ENCODE data around the gene PSPH. TPM values are rescaled to one million over a fixed set of nuclear protein-coding genes. Genes with fewer than 3 reads are reported as not detected.
"Not testable (repeated sequence)": the region's sequence is repeated elsewhere in the genome, so short reads cannot be mapped to it uniquely, and the experiment has no call there.

PSPH gene
- total RNA-seq, 1 experiment from 2014 or later = 66.8 TPM

DNA sequence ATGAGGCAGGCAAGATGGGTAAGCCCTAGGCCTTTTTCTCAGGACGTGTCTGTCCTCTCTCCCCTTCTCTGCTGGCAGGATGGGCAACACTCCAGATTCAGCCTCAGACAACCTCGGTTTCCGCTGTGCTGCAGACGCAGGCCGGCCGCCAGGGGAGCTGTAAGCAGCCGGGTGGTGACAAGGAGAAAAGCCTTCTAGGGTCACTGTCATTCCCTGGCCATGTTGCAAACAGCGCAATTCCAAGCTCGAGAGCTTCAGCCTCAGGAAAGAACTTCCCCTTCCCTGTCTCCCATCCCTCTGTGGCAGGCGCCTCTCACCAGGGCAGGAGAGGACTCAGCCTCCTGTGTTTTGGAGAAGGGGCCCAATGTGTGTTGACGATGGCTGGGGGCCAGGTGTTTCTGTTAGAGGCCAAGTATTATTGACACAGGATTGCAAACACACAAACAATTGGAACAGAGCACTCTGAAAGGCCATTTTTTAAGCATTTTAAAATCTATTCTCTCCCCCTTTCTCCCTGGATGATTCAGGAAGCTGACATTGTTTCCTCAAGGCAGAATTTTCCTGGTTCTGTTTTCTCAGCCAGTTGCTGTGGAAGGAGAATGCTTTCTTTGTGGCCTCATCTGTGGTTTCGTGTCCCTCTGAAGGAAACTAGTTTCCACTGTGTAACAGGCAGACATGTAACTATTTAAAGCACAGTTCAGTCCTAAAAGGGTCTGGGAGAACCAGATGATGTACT is 28.4 kb upstream of the PSPH start:
- peaks cover 10% of the 10 kb centered on the region for H3K36me3 ChIP-seq (replicated peaks; ENCODE audit: control insufficient read depth, insufficient read depth, low read length)
- peak; percentile 73 for DNase-seq
- H3K27me3 ChIP-seq (ENCODE audit: control insufficient read depth, insufficient read depth, low read length) = no peaks in the 10 kb centered on the region

DNA sequence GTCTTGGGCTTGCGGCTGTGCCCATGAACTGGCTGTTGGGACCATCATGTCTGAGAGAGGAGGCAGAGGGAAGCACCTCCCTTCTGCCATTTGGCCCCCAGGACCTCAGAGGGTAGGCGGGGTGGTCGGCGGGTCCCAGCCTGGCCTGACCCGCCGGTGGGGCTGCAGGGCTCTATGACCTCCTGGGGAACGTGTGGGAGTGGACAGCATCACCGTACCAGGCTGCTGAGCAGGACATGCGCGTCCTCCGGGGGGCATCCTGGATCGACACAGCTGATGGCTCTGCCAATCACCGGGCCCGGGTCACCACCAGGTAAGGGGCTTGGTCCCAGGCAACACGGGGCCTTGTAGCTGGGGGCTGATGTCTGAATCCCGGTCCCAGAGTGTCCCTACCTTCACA is 27.0 kb upstream of the PSPH start:
- peak; percentile 26 for DNase-seq
- Histone ChIP-seq H3K27me3 (ENCODE audit: control insufficient read depth, insufficient read depth, low read length) (no peaks in the 10 kb centered on the region), H3K4me3 (ENCODE audit: insufficient read depth, low read depth, low read length) (no peak overlapping the region), H3K36me3 (replicated peaks; ENCODE audit: control insufficient read depth, insufficient read depth, low read length) (peaks cover 10% of the 10 kb centered on the region)

More for the DNA sequence above, 28.4 kb upstream of the PSPH start:
- no peak overlapping the region for H3K4me3 ChIP-seq (ENCODE audit: insufficient read depth, low read depth, low read length)

DNA sequence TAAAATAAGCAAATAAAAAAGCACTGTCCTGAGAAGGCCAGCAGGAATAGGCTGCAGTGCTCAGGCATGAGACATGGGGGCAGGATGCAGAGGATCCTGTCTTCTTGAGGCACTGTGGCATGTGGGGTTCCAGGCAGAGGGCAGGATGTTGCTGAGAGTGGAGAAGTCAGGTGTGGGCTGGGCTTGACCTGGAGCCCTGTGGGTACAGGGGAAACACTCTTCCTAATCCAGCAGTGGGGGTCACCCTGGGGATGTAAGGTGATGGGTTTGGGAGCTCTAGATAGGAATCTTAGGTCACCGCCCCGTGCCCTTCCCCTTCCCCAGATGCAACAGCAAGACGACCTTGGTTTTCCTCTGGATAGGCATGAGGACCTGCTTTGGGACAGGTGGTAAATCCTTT is 26.4 kb upstream of the PSPH start:
- no peak for DNase-seq
- Histone ChIP-seq H3K27me3 (ENCODE audit: control insufficient read depth, insufficient read depth, low read length) (no peaks in the 10 kb centered on the region), H3K36me3 (replicated peaks; ENCODE audit: control insufficient read depth, insufficient read depth, low read length) (peaks cover 10% of the 10 kb centered on the region), H3K4me3 (ENCODE audit: insufficient read depth, low read depth, low read length) (no peak overlapping the region)

DNA sequence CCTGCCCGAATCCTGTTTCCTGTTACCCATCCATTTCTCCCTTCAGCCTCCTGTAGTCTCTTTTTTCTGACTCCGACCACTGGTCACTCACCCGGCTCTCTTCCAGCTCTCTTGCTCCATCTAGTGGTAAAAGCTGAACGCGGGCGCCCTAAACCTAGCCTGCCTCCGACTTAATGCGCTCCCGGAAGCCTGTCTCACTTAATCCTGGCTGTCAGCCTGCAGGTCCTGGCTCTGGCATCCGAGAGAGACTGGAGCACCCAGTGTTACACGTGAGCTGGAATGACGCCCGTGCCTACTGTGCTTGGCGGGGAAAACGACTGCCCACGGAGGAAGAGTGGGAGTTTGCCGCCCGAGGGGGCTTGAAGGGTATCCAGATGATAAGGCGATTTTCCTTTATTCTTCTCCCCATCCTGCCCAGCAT is 23.1 kb upstream of the PSPH start:
- DNase-seq = peak; percentile 91
- Histone ChIP-seq H3K36me3 (replicated peaks; ENCODE audit: control insufficient read depth, insufficient read depth, low read length) (peaks cover 14% of the 10 kb centered on the region), H3K27me3 (ENCODE audit: control insufficient read depth, insufficient read depth, low read length) (no peaks in the 10 kb centered on the region), H3K4me3 (ENCODE audit: insufficient read depth, low read depth, low read length) (no peak overlapping the region)

DNA sequence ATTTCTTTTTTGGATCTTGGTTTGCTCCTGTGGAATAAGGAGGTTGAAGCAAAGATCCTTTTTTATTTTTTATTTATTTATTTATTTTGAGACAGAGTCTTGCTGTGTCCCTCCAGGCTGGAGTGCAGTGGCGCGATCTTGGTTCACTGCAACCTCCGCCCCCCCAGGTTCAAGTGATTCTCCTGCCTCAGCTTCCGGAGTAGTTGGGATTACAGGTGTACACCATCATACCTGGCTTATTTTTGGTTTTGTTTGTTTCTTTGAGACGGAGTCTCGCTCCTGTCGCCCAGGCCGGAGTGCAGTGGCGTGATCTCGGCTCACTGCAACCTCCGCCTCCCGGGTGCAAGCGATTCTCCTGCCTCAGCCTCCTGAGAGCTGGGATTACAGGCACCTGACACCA is 15.1 kb upstream of the PSPH start:
- H3K36me3 ChIP-seq (replicated peaks; ENCODE audit: control insufficient read depth, insufficient read depth, low read length) = peaks cover 16% of the 10 kb centered on the region
- DNase-seq; H3K27me3 ChIP-seq (ENCODE audit: control insufficient read depth, insufficient read depth, low read length); H3K4me3 ChIP-seq (ENCODE audit: insufficient read depth, low read depth, low read length): not testable (repeated sequence)

DNA sequence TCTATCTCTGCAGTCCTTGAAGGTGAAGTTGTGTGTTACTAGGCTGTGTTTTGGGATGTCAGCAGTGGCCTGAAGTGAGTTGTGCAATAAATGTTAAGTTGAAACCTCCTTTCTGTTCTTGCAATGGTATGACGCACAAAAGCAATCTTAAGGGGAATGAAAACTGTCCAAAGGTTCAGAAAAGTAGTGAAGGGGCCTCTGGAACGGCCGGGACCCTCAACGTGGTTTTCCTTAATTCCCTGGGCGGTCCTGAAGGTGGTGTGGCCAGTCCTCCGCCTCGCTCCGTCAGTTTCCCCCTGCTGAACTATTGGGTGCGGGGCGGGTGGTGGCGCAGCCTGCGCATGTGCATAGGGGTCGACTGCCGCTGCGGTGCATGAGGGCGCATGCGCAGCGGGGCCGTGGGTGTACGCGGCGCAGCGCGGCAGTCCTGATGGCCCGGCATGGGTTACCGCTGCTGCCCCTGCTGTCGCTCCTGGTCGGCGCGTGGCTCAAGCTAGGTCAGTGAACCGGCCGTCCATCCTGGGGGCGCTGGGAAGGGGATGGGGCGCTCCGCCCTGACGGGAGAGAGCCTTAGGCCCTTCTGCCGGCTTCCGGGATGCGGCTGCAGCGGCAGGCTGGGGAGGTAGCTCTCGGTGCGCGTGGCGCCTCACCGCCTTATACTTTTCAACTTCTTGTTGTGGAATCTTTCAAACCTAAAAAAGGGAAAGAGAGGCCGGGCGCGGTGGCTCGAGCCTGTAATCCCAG is 12.8 kb upstream of the PSPH start, which contains the start of gene SUMF2:
TSS of gene SUMF2 (plus strand) at position 405 of the 744 bp plus-strand sequence. CDS start at position 431, 26 bp downstream.
- peak; percentile 98 for DNase-seq
- H3K36me3 ChIP-seq (replicated peaks; ENCODE audit: control insufficient read depth, insufficient read depth, low read length) = peaks cover 17% of the 10 kb centered on the region
- peak within 1 kb of the TSS; percentile 94 for H3K4me3 ChIP-seq (ENCODE audit: insufficient read depth, low read depth, low read length)
- no peaks in the 10 kb centered on the region for H3K27me3 ChIP-seq (ENCODE audit: control insufficient read depth, insufficient read depth, low read length)

DNA sequence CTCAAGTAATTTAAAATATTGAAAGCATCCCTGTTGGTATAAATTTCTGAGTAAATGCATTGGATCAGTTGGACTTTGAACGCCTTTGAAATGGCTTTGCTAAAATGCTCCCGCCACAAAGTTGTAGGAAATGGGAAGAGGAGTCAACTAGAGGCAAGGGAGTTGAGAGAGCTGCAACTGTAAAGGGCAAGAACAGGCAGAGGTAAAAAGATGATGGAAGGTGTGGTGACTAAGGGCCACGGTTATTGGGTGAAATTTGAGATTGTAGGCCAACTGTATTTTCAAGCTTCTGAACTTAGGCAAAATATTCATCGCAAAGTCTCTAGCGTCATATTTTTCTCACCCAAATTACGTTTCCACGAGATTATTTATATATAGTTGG is 12.2 kb upstream of the PSPH start:
- no peak for DNase-seq
- no peak overlapping the region for H3K4me3 ChIP-seq (ENCODE audit: insufficient read depth, low read depth, low read length)
- H3K27me3 ChIP-seq (ENCODE audit: control insufficient read depth, insufficient read depth, low read length) = no peaks in the 10 kb centered on the region
- H3K36me3 ChIP-seq (replicated peaks; ENCODE audit: control insufficient read depth, insufficient read depth, low read length) = peaks cover 19% of the 10 kb centered on the region

DNA sequence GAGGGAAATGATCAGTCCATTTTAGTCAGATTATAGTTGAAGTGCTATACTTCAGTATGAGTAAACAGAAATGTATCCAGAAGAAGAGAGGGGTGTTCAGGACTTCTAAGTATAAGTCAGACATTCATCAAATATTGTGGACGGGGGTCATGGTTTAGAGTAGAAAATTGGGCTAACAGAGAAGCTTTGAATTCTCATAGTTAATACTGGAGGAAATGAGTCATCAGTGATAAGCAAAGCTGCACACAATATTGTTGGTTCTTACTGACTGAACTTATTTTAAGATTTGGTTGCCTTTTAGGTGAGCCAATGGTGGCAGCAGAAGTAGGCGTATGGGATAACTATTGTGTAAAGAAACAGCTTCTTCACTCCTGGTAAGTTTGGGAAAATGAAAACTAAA is 11.1 kb upstream of the PSPH start:
- no peak for DNase-seq
- H3K36me3 ChIP-seq (replicated peaks; ENCODE audit: control insufficient read depth, insufficient read depth, low read length) = peaks cover 28% of the 10 kb centered on the region
- no peaks in the 10 kb centered on the region for H3K27me3 ChIP-seq (ENCODE audit: control insufficient read depth, insufficient read depth, low read length)
- H3K4me3 ChIP-seq (ENCODE audit: insufficient read depth, low read depth, low read length) = no peak overlapping the region

DNA sequence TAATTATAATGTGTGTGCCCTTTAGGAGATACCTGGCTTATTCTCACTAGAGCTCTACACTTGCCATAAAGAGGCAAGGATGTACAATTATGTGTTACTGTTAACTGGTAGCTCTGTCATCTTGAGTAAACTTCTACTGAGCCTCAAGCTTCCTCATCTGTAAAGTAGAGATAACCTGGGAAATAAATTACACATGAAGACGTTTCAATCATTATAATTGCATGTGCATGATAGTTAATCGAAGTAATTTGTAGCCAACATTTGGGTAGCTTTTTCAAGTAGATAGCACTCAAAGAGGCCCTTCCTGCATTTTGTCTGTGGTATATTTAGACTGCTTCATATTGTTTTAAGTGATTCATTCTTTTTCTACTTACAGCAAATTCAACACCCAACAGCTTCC is 2.7 kb upstream of the PSPH start:
- no peak for DNase-seq
- no peak overlapping the region for H3K4me3 ChIP-seq (ENCODE audit: insufficient read depth, low read depth, low read length)
- no peaks in the 10 kb centered on the region for H3K27me3 ChIP-seq (ENCODE audit: control insufficient read depth, insufficient read depth, low read length)
- peaks cover 45% of the 10 kb centered on the region for H3K36me3 ChIP-seq (replicated peaks; ENCODE audit: control insufficient read depth, insufficient read depth, low read length)

DNA sequence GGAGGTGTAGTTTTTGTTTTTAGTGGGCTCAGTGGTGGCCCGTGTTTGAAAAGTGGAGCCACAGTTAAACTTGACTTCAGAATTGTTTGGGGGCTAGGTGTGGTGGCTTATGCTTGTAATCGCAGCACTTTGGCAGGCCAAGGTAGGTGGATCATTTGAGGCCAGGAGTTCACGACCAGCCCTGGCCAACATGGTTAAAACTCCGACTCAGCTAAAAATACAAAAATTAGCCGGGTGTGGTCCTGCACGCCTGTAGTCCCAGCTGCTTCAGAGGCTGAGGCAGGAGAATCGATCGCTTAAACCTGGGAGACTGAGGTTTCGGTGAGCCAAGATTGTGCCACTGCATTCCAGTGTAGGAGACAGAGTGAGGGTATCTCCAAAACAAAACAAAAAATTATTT is 2.1 kb upstream of the PSPH start:
- H3K27me3 ChIP-seq (ENCODE audit: control insufficient read depth, insufficient read depth, low read length) = no peaks in the 10 kb centered on the region
- no peak for DNase-seq
- no peak overlapping the region for H3K4me3 ChIP-seq (ENCODE audit: insufficient read depth, low read depth, low read length)
- H3K36me3 ChIP-seq (replicated peaks; ENCODE audit: control insufficient read depth, insufficient read depth, low read length) = peaks cover 40% of the 10 kb centered on the region

DNA sequence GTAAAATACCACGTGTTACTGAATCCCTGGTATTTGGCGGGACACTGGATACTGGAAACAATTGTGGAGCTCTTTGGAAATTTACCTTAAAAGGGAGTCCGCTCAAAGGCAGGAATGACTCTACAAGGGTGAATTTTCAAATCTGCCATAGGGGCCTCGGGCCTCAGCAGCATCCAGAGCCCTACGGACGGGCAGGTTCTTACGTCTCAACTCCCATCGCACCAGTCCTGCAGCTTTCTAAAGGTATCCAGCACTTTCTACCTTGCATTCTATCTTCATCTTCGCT is 248 bp downstream of the PSPH start:
- no peaks in the 10 kb centered on the region for H3K27me3 ChIP-seq (ENCODE audit: control insufficient read depth, insufficient read depth, low read length)
- H3K36me3 ChIP-seq (replicated peaks; ENCODE audit: control insufficient read depth, insufficient read depth, low read length) = peaks cover 23% of the 10 kb centered on the region
- no peak for DNase-seq
- H3K4me3 ChIP-seq (ENCODE audit: insufficient read depth, low read depth, low read length) = peak overlapping the region; percentile 89

DNA sequence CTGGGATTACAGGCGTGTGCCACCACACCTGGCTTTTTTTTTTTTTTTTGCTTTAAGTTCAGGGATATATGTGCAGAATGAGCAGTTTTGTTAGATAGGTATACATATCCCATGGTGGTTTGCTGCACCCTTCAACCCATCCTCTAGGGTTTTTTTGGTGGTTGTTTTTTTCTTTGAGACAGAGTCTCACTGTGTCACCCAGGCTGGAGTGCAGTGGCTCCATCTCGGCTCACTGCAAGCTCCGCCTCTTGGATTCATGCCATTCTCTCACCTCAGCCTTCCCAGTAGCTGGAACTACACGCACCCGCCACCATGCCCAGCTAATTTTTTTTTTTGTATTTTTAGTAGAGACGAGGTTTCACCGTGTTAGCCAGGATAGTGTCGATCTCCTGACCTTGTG is 2.5 kb downstream of the PSPH start:
- H3K27me3 ChIP-seq (ENCODE audit: control insufficient read depth, insufficient read depth, low read length); DNase-seq; H3K4me3 ChIP-seq (ENCODE audit: insufficient read depth, low read depth, low read length): not testable (repeated sequence)
- peaks cover 11% of the 10 kb centered on the region for H3K36me3 ChIP-seq (replicated peaks; ENCODE audit: control insufficient read depth, insufficient read depth, low read length)

DNA sequence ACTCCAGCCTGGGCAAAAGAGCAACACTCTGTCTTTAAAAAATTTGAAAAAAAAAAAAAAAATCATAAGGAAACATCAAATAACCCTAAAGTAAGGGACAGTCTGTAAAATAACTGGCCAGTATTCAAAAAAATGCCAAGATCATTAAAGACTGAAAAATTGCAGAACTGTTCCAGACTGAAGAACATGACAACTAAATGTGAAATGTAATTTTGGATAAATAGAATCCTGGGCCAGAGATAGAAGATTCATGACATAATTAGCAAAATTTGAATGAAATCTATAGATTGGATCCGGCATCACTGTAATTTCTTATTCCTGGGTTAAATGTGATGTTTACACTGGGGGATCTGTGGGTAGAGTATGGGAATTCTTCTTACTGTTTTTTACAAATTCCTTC is 3.0 kb downstream of the PSPH start:
- Histone ChIP-seq H3K36me3 (replicated peaks; ENCODE audit: control insufficient read depth, insufficient read depth, low read length) (peaks cover 6% of the 10 kb centered on the region), H3K27me3 (ENCODE audit: control insufficient read depth, insufficient read depth, low read length) (no peaks in the 10 kb centered on the region), H3K4me3 (ENCODE audit: insufficient read depth, low read depth, low read length) (no peak overlapping the region)
- no peak for DNase-seq

DNA sequence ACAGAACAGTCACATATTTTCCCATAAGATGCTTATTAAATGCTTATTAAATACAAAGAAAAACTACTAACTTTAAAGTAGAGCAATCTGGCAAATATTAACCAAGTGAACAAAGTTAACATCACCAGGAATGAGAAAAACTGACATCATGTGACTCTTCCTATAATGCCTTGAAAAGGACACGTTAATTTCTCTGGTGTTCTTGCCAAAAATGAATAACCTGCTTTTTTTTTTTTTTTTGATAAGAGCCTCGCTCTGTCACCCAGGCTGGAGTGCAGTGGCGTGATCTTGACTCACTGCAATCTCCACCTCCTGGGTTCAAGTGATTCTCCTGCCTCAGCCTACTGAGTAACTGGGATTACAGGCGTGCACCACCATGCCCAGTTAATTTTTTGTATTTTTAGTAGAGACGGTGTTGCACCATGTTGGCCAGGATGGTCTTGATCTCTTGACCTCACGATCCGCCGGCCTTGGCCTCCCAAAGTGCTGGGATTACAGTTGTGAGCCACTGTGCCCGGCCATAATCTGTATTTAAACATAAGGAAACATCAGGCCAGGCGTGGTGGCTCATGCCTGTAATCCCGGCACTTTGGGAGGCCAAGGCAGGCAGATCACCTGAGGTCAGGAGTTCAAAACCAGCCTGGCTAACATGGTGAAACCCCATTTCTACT is 3.7 kb downstream of the PSPH start:
- H3K4me3 ChIP-seq (ENCODE audit: insufficient read depth, low read depth, low read length); H3K36me3 ChIP-seq (replicated peaks; ENCODE audit: control insufficient read depth, insufficient read depth, low read length); H3K27me3 ChIP-seq (ENCODE audit: control insufficient read depth, insufficient read depth, low read length); DNase-seq: not testable (repeated sequence)

Measured in H7 (cell line).